SJCRH30 (cell line): Measurements from ENCODE around the gene IL1R1. TPM values are rescaled to one million over a fixed set of nuclear protein-coding genes. Genes with fewer than 3 reads are reported as not detected.

Experiments
- DNase-seq, 2 experiments: peaks; one replicate each; pipeline ENCODE4 v3.0.0-alpha.2; 2015 to 2020
- H3K27ac ChIP-seq: fragments of 250-450 bp; sonication (Bioruptor Pico); 2 replicates; pipeline ENCODE4 v1.5.1; 2020; ENCODE audit warnings: mild to moderate bottlenecking, moderate library complexity
- H3K27me3 ChIP-seq: fragments of 250-450 bp; sonication (Bioruptor Pico); 2 replicates; pipeline ENCODE4 v1.5.1; 2020; ENCODE audit warnings: mild to moderate bottlenecking, moderate library complexity
- H3K36me3 ChIP-seq: fragments of 250-450 bp; sonication (Bioruptor Pico); 2 replicates; pipeline ENCODE4 v1.5.1; 2020; ENCODE audit warnings: mild to moderate bottlenecking, moderate library complexity
- H3K4me1 ChIP-seq: fragments of 250-450 bp; sonication (Bioruptor Pico); 2 replicates; pipeline ENCODE4 v1.5.1; 2020; ENCODE audit warnings: mild to moderate bottlenecking, moderate library complexity
- H3K4me3 ChIP-seq: fragments of 250-450 bp; sonication (Bioruptor Pico); 2 replicates; pipeline ENCODE4 v1.5.1; 2020; ENCODE audit warnings: mild to moderate bottlenecking, moderate library complexity
- H3K9me3 ChIP-seq: fragments of 250-450 bp; sonication (Bioruptor Pico); replicated peaks from 2 replicates; pipeline ENCODE4 v1.5.1; 2020; ENCODE audit warnings: mild to moderate bottlenecking, moderate library complexity
- total RNA-seq: library from RNA; depleted of rRNA; stranded (reverse); fragments of >200 nt; shearing (Covaris generic); gene quantifications from 2 replicates; pipeline ENCODE4 v1.2.3, GENCODE V29; 2014; rRNA removed

IL1R1 gene
- total RNA-seq, 1 experiment from 2014 or later = 0.12 TPM

- no peaks in the 10 kb centered on the region for H3K27me3 ChIP-seq
- DNase-seq = no peak
These were observed 74.5 kb downstream of the IL1R1 start for GRCh38 chr2:102217032-102217431.

GRCh38 chr2:102224824-102225739 lies 82.5 kb downstream of the IL1R1 start:
- H3K4me1 ChIP-seq = no peaks in the 10 kb centered on the region
- no peak for DNase-seq
- H3K36me3 ChIP-seq = no peaks in the 10 kb centered on the region
- H3K27me3 ChIP-seq = no peaks in the 10 kb centered on the region
- H3K27ac ChIP-seq = no peak overlapping the region
- H3K9me3 ChIP-seq = no peaks in the 10 kb centered on the region
- no peak overlapping the region for H3K4me3 ChIP-seq

More at GRCh38 chr2:102217032-102217431, 74.5 kb downstream of the IL1R1 start:
- Histone ChIP-seq H3K4me3 (no peak overlapping the region), H3K27ac (no peak overlapping the region), H3K36me3 (no peaks in the 10 kb centered on the region), H3K4me1 (no peaks in the 10 kb centered on the region), H3K9me3 (no peaks in the 10 kb centered on the region; the same call in 1 of the 2 replicates)

- no peak overlapping the region for H3K27ac ChIP-seq
- H3K4me1 ChIP-seq = no peaks in the 10 kb centered on the region
- H3K9me3 ChIP-seq = no peaks in the 10 kb centered on the region
- H3K27me3 ChIP-seq = no peaks in the 10 kb centered on the region
- no peak overlapping the region for H3K4me3 ChIP-seq
- H3K36me3 ChIP-seq = no peaks in the 10 kb centered on the region
- DNase-seq = no peak
These were observed 83.6 kb downstream of the IL1R1 start for GRCh38 chr2:102226171-102226570.

GRCh38 chr2:102226612-102227391 lies 84.3 kb downstream of the IL1R1 start:
- peak in 1 of 2 experiments; percentile 9 for DNase-seq
- Histone ChIP-seq H3K4me3 (no peak overlapping the region), H3K27me3 (no peaks in the 10 kb centered on the region), H3K4me1 (no peaks in the 10 kb centered on the region), H3K9me3 (no peaks in the 10 kb centered on the region), H3K27ac (no peak overlapping the region), H3K36me3 (no peaks in the 10 kb centered on the region)

GRCh38 chr2:102229141-102229769 lies 86.7 kb downstream of the IL1R1 start:
- Histone ChIP-seq H3K4me1 (no peaks in the 10 kb centered on the region), H3K27ac (no peak overlapping the region), H3K4me3 (no peak overlapping the region), H3K9me3 (no peaks in the 10 kb centered on the region), H3K36me3 (no peaks in the 10 kb centered on the region), H3K27me3 (no peaks in the 10 kb centered on the region)
- DNase-seq = no peak

Other genes starting within 250 kb of the IL1R1 start
- gene IL1R2, start 150.8 kb upstream of the IL1R1 start, total RNA-seq = not detected in 2 replicates
- gene IL1RL2, start 44.3 kb downstream of the IL1R1 start, total RNA-seq = not detected in 2 replicates
- not detected in 2 replicates for gene IL1RL1, start 168.8 kb downstream of the IL1R1 start, total RNA-seq
- gene IL18R1, start 213.1 kb downstream of the IL1R1 start, total RNA-seq = not detected in 2 replicates